ENCODE data around the gene RHBDD1. TPM values are rescaled to one million over a fixed set of nuclear protein-coding genes. Genes with fewer than 3 reads are reported as not detected.
A peak's percentile ranks its signal among the peaks of the same experiment; 100 is the strongest.

Gene RHBDD1, protein sequence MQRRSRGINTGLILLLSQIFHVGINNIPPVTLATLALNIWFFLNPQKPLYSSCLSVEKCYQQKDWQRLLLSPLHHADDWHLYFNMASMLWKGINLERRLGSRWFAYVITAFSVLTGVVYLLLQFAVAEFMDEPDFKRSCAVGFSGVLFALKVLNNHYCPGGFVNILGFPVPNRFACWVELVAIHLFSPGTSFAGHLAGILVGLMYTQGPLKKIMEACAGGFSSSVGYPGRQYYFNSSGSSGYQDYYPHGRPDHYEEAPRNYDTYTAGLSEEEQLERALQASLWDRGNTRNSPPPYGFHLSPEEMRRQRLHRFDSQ
- 35.1 TPM for total RNA-seq
- long read RNA-seq, full-length matches to known transcripts, result 7 of 38 reads
- long read RNA-seq, partial matches to known transcripts, result 5 of 38 reads
- long read RNA-seq, other reads (novel, unspliced or antisense), result 26 of 38 reads

DNA sequence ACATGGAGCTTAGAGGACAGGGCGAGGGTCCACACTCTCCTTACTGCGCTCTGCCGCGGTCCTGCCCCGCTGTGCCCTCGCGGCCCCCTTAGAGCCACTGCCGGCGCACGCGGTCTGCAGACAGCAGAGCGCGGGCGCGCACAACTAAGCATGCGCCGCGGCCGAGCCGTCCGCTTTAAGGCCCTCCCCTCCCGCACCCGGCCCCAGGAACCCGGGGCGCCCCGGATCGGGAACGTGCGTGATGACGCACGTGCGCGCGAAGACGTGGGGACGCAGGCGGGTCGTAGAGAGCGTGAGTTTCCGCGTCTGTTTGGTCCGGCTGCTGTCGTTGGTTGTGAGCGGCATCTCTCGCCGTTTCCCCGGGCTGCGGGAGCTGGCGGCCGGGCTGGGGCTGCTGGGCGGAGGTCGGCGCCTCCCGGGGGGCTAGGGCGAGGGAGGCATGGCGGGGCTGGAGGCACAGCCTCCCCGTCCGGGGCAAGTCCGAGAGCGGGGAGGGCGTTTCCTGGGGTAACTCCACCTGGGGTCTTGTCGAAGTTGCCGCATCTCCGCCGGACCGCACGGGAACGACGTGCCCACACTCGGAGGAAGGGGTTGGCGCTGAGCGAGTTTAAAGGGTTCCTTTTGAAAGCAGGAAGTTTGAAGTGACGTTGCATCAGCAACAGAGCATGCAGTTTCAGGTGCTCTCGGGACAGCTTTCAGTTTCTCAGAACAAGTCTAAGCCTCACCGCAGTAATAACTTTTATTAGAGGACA, at the start of gene RHBDD1:
RHBDD1 (plus strand) TSS at position 259 of the 752 bp plus-strand sequence. CDS start 28,640 bp downstream, outside the sequence.
- no peaks in the 10 kb centered on the region for H3K36me3 ChIP-seq
- H3K4me3 ChIP-seq, result peak within 1 kb of the TSS; percentile 80
- intact Hi-C loops (cut with micrococcal nuclease), result loop anchor here (10.0 kb wide), 1 partner anchor 149 kb away; no protein-coding TSS in a partner anchor
- peak; percentile 95 for DNase-seq
- peaks cover 32% of the 10 kb centered on the region for H3K4me1 ChIP-seq
- peak within 1 kb of the TSS; percentile 95 for H3K27ac ChIP-seq (replicated peaks)
- H3K9me3 ChIP-seq (replicated peaks), result no peaks in the 10 kb centered on the region
- no peaks in the 10 kb centered on the region for H3K27me3 ChIP-seq (ENCODE audit: low read depth)
- TF ChIP-seq, protein P1, sequence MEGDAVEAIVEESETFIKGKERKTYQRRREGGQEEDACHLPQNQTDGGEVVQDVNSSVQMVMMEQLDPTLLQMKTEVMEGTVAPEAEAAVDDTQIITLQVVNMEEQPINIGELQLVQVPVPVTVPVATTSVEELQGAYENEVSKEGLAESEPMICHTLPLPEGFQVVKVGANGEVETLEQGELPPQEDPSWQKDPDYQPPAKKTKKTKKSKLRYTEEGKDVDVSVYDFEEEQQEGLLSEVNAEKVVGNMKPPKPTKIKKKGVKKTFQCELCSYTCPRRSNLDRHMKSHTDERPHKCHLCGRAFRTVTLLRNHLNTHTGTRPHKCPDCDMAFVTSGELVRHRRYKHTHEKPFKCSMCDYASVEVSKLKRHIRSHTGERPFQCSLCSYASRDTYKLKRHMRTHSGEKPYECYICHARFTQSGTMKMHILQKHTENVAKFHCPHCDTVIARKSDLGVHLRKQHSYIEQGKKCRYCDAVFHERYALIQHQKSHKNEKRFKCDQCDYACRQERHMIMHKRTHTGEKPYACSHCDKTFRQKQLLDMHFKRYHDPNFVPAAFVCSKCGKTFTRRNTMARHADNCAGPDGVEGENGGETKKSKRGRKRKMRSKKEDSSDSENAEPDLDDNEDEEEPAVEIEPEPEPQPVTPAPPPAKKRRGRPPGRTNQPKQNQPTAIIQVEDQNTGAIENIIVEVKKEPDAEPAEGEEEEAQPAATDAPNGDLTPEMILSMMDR (IDR thresholded peaks at IDR 0.05; ENCODE audit: borderline replicate concordance), result no peak

DNA sequence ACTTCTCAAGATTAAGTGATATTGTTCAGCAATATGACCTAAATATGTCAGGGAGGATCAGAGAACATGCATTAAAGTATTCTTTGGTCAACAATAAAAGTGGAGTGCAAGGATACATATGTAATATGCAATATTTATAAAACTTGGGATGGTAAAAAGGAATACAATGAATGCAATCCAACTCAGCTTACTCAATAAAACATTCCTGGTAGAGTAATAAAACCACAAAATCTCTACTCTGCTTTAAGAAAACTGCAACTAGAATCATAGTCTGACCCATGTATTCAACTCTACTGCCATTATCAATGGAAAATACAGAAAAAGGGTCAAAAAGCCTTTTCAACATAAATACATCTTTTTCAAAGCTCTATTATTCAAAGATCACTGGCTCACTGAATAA, 47.8 kb upstream of the RHBDD1 start:
- Histone ChIP-seq H3K4me1 (peaks cover 72% of the 10 kb centered on the region), H3K4me3 (no peak overlapping the region), H3K36me3 (no peaks in the 10 kb centered on the region), H3K27ac (replicated peaks) (peak overlapping the region; percentile 95), H3K9me3 (replicated peaks) (no peaks in the 10 kb centered on the region), H3K27me3 (ENCODE audit: low read depth) (no peaks in the 10 kb centered on the region)
- intact Hi-C loops (cut with micrococcal nuclease), result loop anchor here (10.0 kb wide), 1 partner anchor 63 kb away; no protein-coding TSS in a partner anchor
- TF ChIP-seq, protein P1 (IDR thresholded peaks at IDR 0.05; ENCODE audit: borderline replicate concordance), result no peak
- DNase-seq, result no peak

DNA sequence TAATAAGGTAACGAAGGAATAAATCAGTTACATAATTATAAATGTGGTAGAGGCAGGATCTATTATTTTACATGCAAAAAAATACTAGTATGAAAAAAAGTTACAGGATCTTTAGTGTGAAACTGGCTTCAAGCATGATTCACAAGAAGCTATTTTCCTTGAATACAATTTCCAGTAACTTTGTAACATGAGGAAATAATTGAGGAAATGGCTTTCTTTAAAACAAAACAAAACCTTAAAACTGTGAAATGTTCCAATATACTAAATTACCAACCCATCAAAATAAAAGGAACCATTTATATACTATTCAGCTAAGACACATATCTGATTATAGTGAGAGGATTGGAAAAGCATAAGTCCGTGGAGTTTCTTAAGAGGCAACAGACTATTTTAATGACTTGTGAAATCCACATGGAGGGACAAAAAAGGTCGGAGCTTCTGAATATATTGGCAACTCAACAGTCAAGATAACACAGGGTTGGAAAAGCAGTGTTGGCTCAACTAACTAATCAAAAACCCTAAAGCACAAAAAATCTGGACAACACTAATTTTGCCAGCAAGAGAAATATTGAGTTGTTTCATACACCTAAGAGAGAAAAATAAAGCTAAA, 46.9 kb upstream of the RHBDD1 start:
- H3K4me3 ChIP-seq, result no peak overlapping the region
- H3K4me1 ChIP-seq, result peaks cover 77% of the 10 kb centered on the region
- no peak for DNase-seq
- H3K27me3 ChIP-seq (ENCODE audit: low read depth), result no peaks in the 10 kb centered on the region
- TF ChIP-seq, protein P1 (IDR thresholded peaks at IDR 0.05; ENCODE audit: borderline replicate concordance), result no peak
- intact Hi-C loops (cut with micrococcal nuclease), result loop anchor here (10.0 kb wide), 1 partner anchor 64 kb away; no protein-coding TSS in a partner anchor
- H3K27ac ChIP-seq (replicated peaks), result peak overlapping the region; percentile 95
- H3K9me3 ChIP-seq (replicated peaks), result no peaks in the 10 kb centered on the region
- H3K36me3 ChIP-seq, result no peaks in the 10 kb centered on the region

DNA sequence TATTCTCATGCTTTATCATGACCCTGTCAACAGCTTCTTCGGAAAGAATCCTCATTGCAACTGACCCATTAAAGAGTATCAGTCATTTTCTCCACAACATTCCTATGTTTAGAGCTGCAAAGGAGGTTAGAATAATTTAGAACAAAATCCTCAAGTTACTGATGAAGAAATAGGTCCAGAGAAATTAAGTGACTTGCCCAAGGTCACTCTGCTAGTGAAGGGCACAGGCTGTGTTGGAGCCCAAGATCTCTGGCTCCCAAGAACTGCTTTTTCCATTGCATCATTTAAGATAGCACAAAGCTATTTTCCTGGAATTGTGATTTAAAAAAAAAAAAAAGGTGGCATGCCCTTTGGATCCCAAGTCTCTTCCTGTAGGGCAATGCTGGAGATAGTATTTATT, 45.8 kb upstream of the RHBDD1 start:
- peak overlapping the region; percentile 89 for H3K4me3 ChIP-seq
- intact Hi-C loops (cut with micrococcal nuclease), result no loop called here
- no peaks in the 10 kb centered on the region for H3K27me3 ChIP-seq (ENCODE audit: low read depth)
- H3K9me3 ChIP-seq (replicated peaks), result no peaks in the 10 kb centered on the region
- no peak for DNase-seq
- TF ChIP-seq, protein P1 (IDR thresholded peaks at IDR 0.05; ENCODE audit: borderline replicate concordance), result no peak
- H3K27ac ChIP-seq (replicated peaks), result peak overlapping the region; percentile 95
- peaks cover 86% of the 10 kb centered on the region for H3K4me1 ChIP-seq
- H3K36me3 ChIP-seq, result no peaks in the 10 kb centered on the region

DNA sequence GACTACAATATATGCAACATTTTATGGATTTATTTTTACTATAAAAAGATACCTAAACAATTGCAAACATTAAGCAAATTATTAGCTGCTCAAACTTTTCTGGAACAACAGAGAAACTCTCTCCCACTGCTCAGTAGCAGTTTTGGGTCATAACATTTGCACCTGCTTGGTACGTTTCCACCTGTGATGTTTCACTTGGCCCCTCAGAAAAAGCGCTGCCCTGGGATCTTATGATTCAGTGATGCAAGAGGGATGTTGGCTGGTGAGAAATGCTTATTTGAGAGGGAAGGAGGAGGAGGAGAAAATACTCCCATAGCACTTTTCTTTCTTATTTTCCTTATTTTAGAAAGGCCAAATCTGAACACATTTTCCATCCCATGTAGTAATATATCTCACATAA, 45.4 kb upstream of the RHBDD1 start:
- H3K4me1 ChIP-seq, result peaks cover 90% of the 10 kb centered on the region
- TF ChIP-seq, protein P1 (IDR thresholded peaks at IDR 0.05; ENCODE audit: borderline replicate concordance), result no peak
- H3K27ac ChIP-seq (replicated peaks), result peak overlapping the region; percentile 95
- no peaks in the 10 kb centered on the region for H3K36me3 ChIP-seq
- no peaks in the 10 kb centered on the region for H3K27me3 ChIP-seq (ENCODE audit: low read depth)
- H3K9me3 ChIP-seq (replicated peaks), result no peaks in the 10 kb centered on the region
- DNase-seq, result no peak
- intact Hi-C loops (cut with micrococcal nuclease), result no loop called here
- H3K4me3 ChIP-seq, result peak overlapping the region; percentile 89
